Neutrophil (primary cell): ENCODE data around the gene SYT14.
"Not testable (repeated sequence)": the region's sequence is repeated elsewhere in the genome, so short reads cannot be mapped to it uniquely, and the experiment has no call there.

Experiments used
- H3K27ac ChIP-seq: fragments of 200-600 bp; sonication (generic); 2 replicates; pipeline ENCODE4 v1.5.1; 2016; ENCODE audit warnings: mild to moderate bottlenecking, moderate library complexity
- H3K27me3 ChIP-seq: fragments of 200-600 bp; sonication (generic); 2 replicates; pipeline ENCODE4 v1.6.0; 2016; ENCODE audit warnings: mild to moderate bottlenecking
- H3K36me3 ChIP-seq: fragments of 200-600 bp; sonication (generic); 2 replicates; pipeline ENCODE4 v1.5.1; 2017
- H3K4me1 ChIP-seq, 2 experiments: fragments of 200-600 bp in 1 of 2; sonication (generic) in 1 of 2; 1 replicate in 1 of 2; 2 replicates in 1 of 2; pipeline versions ENCODE4 v1.5.1 to v1.6.1; 2013 to 2016; ENCODE audit warnings: low read depth in 1 of 2, low read length in 1 of 2, mild to moderate bottlenecking in 1 of 2, moderate library complexity in 1 of 2; ENCODE audit not compliant: control insufficient read depth in 1 of 2, insufficient read depth in 1 of 2
- H3K4me3 ChIP-seq, 2 experiments: fragments of 200-600 bp in 1 of 2; sonication (generic) in 1 of 2; 1 replicate in 1 of 2; 2 replicates in 1 of 2; pipeline ENCODE4 v1.5.1; 2013 to 2016; ENCODE audit warnings: low read depth in 1 of 2, low read length in 1 of 2, mild to moderate bottlenecking in 1 of 2, moderate library complexity in 1 of 2
- H3K9me3 ChIP-seq: fragments of 200-600 bp; sonication (generic); 2 replicates; pipeline ENCODE4 v1.5.1; 2016
- TF ChIP-seq, protein P1 (sequence below): fragments of 200-600 bp; sonication (generic); IDR thresholded peaks from 2 replicates; pipeline ENCODE4 v1.5.1; 2016; ENCODE audit warnings: antibody characterized with exemption

Gene SYT14

DNA sequence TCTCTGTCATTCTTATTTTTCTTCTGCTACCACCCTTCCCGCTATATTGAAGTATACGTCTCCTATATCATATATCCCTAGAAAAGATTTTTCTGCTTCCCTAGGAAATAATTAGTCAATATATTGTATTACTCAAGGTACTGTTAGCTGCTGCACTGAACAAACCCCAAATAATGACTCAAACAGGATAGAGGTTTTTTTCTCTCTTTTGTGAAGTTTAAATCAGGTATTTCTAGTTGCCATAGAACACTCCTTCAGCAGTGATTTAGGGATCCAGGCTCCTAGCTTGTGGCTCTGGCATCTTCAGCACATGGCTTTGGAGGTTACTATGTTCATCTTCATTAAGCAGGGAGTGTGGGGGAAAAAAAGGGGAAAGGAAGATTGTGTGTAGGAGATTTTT is 18.1 kb downstream of the SYT14 start:
- Histone ChIP-seq H3K36me3 (no peaks in the 10 kb centered on the region), H3K27me3 (no peaks in the 10 kb centered on the region), H3K4me3 (no peak overlapping the region), H3K27ac (no peak overlapping the region), H3K4me1 (no peaks in the 10 kb centered on the region), H3K9me3 (no peaks in the 10 kb centered on the region)
- TF ChIP-seq, protein P1, sequence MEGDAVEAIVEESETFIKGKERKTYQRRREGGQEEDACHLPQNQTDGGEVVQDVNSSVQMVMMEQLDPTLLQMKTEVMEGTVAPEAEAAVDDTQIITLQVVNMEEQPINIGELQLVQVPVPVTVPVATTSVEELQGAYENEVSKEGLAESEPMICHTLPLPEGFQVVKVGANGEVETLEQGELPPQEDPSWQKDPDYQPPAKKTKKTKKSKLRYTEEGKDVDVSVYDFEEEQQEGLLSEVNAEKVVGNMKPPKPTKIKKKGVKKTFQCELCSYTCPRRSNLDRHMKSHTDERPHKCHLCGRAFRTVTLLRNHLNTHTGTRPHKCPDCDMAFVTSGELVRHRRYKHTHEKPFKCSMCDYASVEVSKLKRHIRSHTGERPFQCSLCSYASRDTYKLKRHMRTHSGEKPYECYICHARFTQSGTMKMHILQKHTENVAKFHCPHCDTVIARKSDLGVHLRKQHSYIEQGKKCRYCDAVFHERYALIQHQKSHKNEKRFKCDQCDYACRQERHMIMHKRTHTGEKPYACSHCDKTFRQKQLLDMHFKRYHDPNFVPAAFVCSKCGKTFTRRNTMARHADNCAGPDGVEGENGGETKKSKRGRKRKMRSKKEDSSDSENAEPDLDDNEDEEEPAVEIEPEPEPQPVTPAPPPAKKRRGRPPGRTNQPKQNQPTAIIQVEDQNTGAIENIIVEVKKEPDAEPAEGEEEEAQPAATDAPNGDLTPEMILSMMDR, result no peak

DNA sequence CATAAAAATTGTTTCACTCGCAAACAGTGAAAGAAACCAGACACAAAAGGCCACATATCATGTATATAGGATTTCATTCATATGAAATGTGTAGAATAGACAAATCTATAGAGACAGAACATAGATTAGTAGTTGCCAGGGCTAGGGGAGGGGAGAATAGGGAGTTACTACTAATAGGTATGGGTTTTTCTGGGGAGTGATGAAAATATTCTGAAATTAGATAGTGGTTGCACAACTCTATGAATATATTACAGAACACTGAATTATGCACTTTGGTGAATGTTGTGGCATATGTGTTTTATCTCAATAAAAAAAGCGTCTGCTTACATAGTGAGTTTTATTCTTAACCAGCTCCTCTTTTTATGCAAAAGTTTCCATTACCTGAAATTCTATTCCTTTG is 21.6 kb downstream of the SYT14 start:
- no peak overlapping the region for H3K27ac ChIP-seq
- H3K4me1 ChIP-seq, result no peaks in the 10 kb centered on the region
- H3K36me3 ChIP-seq, result no peaks in the 10 kb centered on the region
- no peaks in the 10 kb centered on the region for H3K27me3 ChIP-seq
- TF ChIP-seq, protein P1, result no peak
- no peak overlapping the region for H3K4me3 ChIP-seq
- H3K9me3 ChIP-seq, result no peaks in the 10 kb centered on the region

DNA sequence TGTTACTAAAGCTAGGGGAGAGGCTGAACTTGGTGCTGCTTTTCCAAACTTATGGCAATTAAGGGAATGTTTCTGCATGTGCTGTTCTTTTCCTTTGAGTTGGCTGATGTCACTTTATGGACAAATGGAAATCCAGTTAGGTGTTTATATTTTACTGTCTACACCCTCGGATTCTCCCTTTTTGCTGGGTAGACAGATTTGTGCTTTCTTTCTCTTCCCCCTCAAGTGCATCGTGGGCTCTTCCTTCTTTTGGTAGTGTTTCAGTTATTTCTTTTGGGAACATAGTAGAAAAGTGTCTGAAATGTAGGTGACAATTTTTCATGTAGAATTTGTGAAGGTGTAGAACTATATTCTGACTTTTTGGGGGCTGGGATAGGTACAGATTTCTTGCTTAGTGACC is 22.9 kb downstream of the SYT14 start:
- no peaks in the 10 kb centered on the region for H3K4me1 ChIP-seq
- no peak overlapping the region for H3K4me3 ChIP-seq
- TF ChIP-seq, protein P1, result no peak
- H3K36me3 ChIP-seq, result no peaks in the 10 kb centered on the region
- no peaks in the 10 kb centered on the region for H3K9me3 ChIP-seq
- H3K27ac ChIP-seq, result no peak overlapping the region
- no peaks in the 10 kb centered on the region for H3K27me3 ChIP-seq

DNA sequence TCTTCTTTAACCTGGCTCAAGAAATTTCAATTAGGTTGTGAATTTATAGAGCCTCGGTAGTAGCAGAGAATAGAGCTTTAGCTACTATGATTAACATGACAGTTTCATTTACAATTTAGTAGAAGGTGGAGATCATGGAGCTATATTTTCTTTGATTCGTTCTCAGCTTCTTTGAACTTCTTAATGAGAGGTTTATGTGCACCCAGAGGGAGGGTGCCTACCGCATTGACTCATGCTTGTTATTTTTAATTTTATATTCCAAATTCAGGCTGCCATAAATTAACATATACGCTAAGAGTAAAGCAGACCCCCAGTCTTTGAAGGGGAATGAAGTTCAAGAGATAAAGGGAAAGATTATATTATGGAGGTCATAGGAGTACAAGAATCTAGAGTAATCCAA is 24.4 kb downstream of the SYT14 start:
- no peaks in the 10 kb centered on the region for H3K36me3 ChIP-seq
- no peak overlapping the region for H3K4me3 ChIP-seq
- TF ChIP-seq, protein P1, result no peak
- H3K27me3 ChIP-seq, result no peaks in the 10 kb centered on the region
- no peak overlapping the region for H3K27ac ChIP-seq
- H3K4me1 ChIP-seq, result no peaks in the 10 kb centered on the region
- no peaks in the 10 kb centered on the region for H3K9me3 ChIP-seq

DNA sequence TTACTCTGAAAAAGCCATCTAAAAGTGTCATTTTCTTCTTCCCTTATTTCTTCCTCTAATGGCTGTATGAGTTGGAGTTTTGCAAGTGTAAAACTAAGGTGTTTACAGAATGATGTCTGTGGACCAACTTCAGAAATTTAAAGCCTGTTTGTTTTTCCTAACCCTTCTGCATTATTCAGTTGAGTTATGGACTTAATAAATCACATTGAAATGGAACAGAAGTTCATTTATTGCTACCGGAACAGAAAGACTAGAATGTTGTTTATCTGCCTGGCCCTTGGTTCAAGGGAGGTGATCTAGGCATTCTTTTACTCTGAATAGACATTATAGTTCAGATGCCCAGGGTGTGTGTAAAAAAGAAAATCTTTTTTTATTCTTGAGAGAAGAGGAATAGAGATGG is 24.8 kb downstream of the SYT14 start:
- TF ChIP-seq, protein P1, result no peak
- Histone ChIP-seq H3K36me3 (no peaks in the 10 kb centered on the region), H3K4me3 (no peak overlapping the region), H3K9me3 (no peaks in the 10 kb centered on the region), H3K4me1 (no peaks in the 10 kb centered on the region), H3K27me3 (no peaks in the 10 kb centered on the region), H3K27ac (no peak overlapping the region)

DNA sequence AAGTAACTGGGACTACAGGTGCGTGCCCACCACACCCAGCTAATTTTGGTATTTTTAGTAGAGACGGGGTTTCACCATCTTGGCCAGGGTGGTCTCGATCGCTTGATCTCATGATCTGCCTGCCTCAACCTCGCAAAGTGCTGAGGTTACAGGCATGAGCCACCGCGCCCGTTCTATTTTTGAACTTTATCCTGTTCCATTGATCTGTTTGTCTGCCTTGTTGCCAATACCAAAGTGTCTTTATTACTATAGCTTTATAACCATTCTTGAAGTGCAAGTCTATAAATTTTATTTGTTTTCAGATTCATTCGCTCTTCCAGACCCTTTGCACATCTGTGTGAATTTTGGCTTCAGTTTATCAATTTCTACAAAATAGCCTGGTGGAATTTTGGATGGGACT is 28.0 kb downstream of the SYT14 start:
- H3K4me3 ChIP-seq, result no peak overlapping the region
- H3K27me3 ChIP-seq, result no peaks in the 10 kb centered on the region
- H3K4me1 ChIP-seq, result no peaks in the 10 kb centered on the region
- no peak overlapping the region for H3K27ac ChIP-seq
- TF ChIP-seq, protein P1, result no peak
- no peaks in the 10 kb centered on the region for H3K36me3 ChIP-seq
- no peaks in the 10 kb centered on the region for H3K9me3 ChIP-seq

DNA sequence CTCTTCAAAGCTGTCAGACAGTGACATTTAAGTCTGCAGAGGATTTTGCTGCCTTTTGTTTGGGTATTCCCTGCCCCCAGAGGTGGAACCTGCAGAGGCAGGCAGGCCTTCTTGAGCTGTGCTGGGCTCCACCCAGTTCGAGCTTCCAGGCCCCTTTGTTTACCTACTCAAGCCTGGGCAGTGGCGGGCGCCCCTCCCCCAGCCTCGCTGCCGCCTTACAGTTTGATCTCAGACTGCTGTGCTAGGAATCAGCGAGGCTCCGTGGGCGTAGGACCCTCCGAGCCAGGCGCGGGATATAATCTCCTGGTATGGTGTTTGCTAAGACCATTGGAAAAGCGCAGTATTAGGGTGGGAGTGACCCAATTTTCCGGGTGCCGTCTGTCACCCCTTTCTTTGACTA is 40.7 kb downstream of the SYT14 start:
- H3K27ac ChIP-seq, H3K36me3 ChIP-seq, H3K4me3 ChIP-seq, H3K9me3 ChIP-seq, H3K27me3 ChIP-seq, H3K4me1 ChIP-seq: not testable (repeated sequence)
